HepG2 (cell line): ENCODE data around the gene SUPV3L1. TPM values are rescaled to one million over a fixed set of nuclear protein-coding genes. Genes with fewer than 3 reads are reported as not detected.

ENCODE experiments used
- ASH2L ChIP-seq: fragments of 300-600, 200-600 bp; sonication (generic); IDR thresholded peaks from 2 replicates; pipeline ENCODE4 v1.7.0; 2017; ENCODE audit warnings: low read depth, mild to moderate bottlenecking, moderate library complexity, mixed read lengths, low read length; ENCODE audit not compliant: insufficient read length
- ATF7-NPFF ChIP-seq: sonication (generic); formaldehyde crosslinking; IDR thresholded peaks from 2 replicates; pipeline ENCODE4 v1.8.1; 2023; ENCODE audit warnings: mild to moderate bottlenecking, low read depth, missing genetic modification reagents, moderate library complexity
- CCDC6 ChIP-seq: sonication (generic); formaldehyde crosslinking; IDR thresholded peaks from 2 replicates; pipeline ENCODE4 v1.8.1; 2022; ENCODE audit warnings: mild to moderate bottlenecking, missing genetic modification reagents, moderate library complexity
- CHCHD3 ChIP-seq: sonication (generic); formaldehyde crosslinking; IDR thresholded peaks from 2 replicates; pipeline ENCODE4 v1.8.0; 2022; ENCODE audit warnings: mild to moderate bottlenecking, missing genetic modification reagents, moderate library complexity
- CSRNP1 ChIP-seq: sonication (generic); formaldehyde crosslinking; IDR thresholded peaks from 2 replicates; pipeline ENCODE4 v1.8.1; 2023; ENCODE audit warnings: mild to moderate bottlenecking, missing genetic modification reagents
- GTF2F1 ChIP-seq: fragments of 150-350 bp; IDR thresholded peaks from 2 replicates; pipeline ENCODE4 v1.6.1; 2014; ENCODE audit warnings: low read length
- ISL2 ChIP-seq: sonication (generic); formaldehyde crosslinking; IDR thresholded peaks from 2 replicates; pipeline ENCODE4 v1.5.0; 2020; ENCODE audit warnings: missing genetic modification reagents
- KAT2B ChIP-seq: fragments of 150-350 bp; IDR thresholded peaks from 2 replicates; pipeline ENCODE4 v1.6.1; 2014; ENCODE audit warnings: low read depth, low read length, borderline replicate concordance
- KMT2A ChIP-seq: sonication (generic); formaldehyde crosslinking; IDR thresholded peaks from 2 replicates; pipeline ENCODE4 v1.4.0; 2020; ENCODE audit warnings: missing genetic modification reagents
- MIER2 ChIP-seq: IDR thresholded peaks from 2 replicates; pipeline ENCODE4 v1.6.1; 2016; ENCODE audit warnings: missing biosample characterization, missing genetic modification reagents
- MTA3 ChIP-seq: sonication (generic); formaldehyde crosslinking; IDR thresholded peaks from 2 replicates; pipeline ENCODE4 v1.4.0; 2020; ENCODE audit warnings: missing genetic modification reagents
- NPAS2 ChIP-seq: sonication (generic); formaldehyde crosslinking; IDR thresholded peaks from 2 replicates; pipeline ENCODE4 v1.8.0; 2022; ENCODE audit warnings: mild to moderate bottlenecking, missing genetic modification reagents, borderline replicate concordance
- POLR2AphosphoS2 ChIP-seq: IDR thresholded peaks from 2 replicates; pipeline ENCODE4 v1.6.1; 2011; ENCODE audit warnings: low read depth, low read length, improper control_type of control experiment
- RFX3 ChIP-seq: IDR thresholded peaks from 2 replicates; pipeline ENCODE4 v1.6.1; 2016; ENCODE audit warnings: missing biosample characterization, missing genetic modification reagents
- SMYD3 ChIP-seq: sonication (generic); formaldehyde crosslinking; IDR thresholded peaks from 2 replicates; pipeline ENCODE4 v1.8.1; 2023; ENCODE audit warnings: mild to moderate bottlenecking, missing genetic modification reagents
- TGIF2 ChIP-seq: IDR thresholded peaks from 2 replicates; pipeline ENCODE4 v1.6.1; 2016; ENCODE audit warnings: control low read depth, missing compliant biosample characterization
- THRA ChIP-seq: sonication (generic); formaldehyde crosslinking; IDR thresholded peaks from 2 replicates; pipeline ENCODE4 v1.4.0; 2020; ENCODE audit warnings: missing genetic modification reagents, borderline replicate concordance
- TRIM22 ChIP-seq: fragments of 450-650 bp; IDR thresholded peaks from 2 replicates; pipeline ENCODE4 v1.6.1; 2017
- ZFAT ChIP-seq: sonication (generic); formaldehyde crosslinking; conservative IDR thresholded peaks from 2 replicates; pipeline ENCODE4 v1.8.1; 2023; ENCODE audit warnings: missing genetic modification reagents, inconsistent platforms
- ZNF17 ChIP-seq: sonication (generic); formaldehyde crosslinking; IDR thresholded peaks from 2 replicates; pipeline ENCODE4 v1.5.0; 2020; ENCODE audit warnings: mild to moderate bottlenecking, missing genetic modification reagents
- ZNF563 ChIP-seq: sonication (generic); formaldehyde crosslinking; IDR thresholded peaks from 2 replicates; pipeline ENCODE4 v1.8.0; 2022; ENCODE audit warnings: mild to moderate bottlenecking, moderate library complexity, missing genetic modification reagents
- ZNF629 ChIP-seq: sonication (generic); formaldehyde crosslinking; conservative IDR thresholded peaks from 2 replicates; pipeline ENCODE4 v1.5.0; 2020; ENCODE audit warnings: missing genetic modification reagents
- polyA plus RNA-seq, 8 experiments: library from polyadenylated mRNA; depleted of rRNA in 3 of 8; stranded (reverse) in 7 of 8; unstranded in 1 of 8; fragments of >200 nt; fragmentation: Illumina TruSeq in 4 of 8; extraction: Trizol in 4 of 8; gene quantifications; 2 replicates each; pipeline versions ENCODE4 v1.2.1 to v1.2.3, GENCODE V29; 2011 to 2016; ENCODE audit warnings: low read depth in 4 of 8, missing spikeins in 1 of 8, mixed read lengths in 1 of 8; ENCODE audit not compliant: insufficient read depth in 1 of 8
- total RNA-seq, 5 experiments: library from RNA; depleted of rRNA; stranded (reverse); fragments of >200 nt; fragmentation: Illumina TruSeq; extraction: Trizol; gene quantifications; 2 replicates each; pipeline ENCODE4 v1.2.3, GENCODE V29; 2016; ENCODE audit warnings: low read depth in 1 of 5
- TF ChIP-seq, protein P1 (sequence below): sonication (generic); formaldehyde crosslinking; IDR thresholded peaks from 2 replicates; pipeline ENCODE4 v1.9.0; 2021; ENCODE audit warnings: missing genetic modification reagents, borderline replicate concordance
- TF ChIP-seq, protein P2 (sequence below): IDR thresholded peaks from 2 replicates; pipeline ENCODE4 v1.6.1; 2016; ENCODE audit warnings: mild to moderate bottlenecking, missing biosample characterization, missing genetic modification reagents

The SUPV3L1 gene
- total and polyA plus RNA-seq, 2 of the 13 experiments (the other 11 are each of a cell fraction or from before 2014, with no cell fraction given), result 28.8 to 45.7 TPM

DNA sequence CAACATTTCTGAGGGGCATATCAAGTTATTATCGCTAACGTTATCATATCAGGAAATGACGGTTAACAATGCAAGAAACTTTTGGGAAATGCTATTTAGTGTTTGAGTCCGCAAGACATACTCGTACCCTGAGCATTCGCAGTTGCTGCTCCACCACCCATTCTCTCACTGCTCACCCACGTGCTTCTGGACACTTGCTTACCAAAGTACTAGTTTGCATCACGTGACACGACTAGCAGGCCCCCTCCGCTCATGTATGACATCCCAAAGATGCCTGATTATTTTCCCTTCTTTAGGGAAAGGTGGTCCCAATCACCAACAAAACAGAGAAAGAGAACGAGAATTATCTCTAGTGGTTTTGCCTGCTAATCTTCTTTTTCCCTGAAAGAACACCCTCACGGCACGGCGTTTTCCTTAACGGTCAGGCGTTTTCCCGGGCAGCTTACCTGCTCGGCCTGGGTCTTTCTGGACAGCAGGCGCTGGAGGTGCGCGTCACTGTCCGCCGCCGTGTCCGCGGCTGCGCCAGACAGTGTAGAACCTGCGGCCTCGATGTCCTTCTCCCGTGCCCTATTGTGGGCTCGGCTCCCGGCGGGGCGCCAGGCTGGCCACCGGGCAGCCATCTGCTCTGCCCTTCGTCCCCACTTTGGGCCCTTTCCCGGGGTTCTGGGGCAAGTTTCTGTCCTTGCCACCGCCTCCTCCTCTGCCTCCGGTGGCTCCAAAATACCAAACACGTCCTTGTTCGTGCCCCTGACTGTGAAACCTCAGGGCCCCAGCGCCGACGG, at the start of gene SUPV3L1 (continued):
- TF ChIP-seq POLR2AphosphoS2, result no peak; the same call in 1 of the 2 replicates
- TF ChIP-seq ZNF629, result no peak
- peak; percentile 95 for TF ChIP-seq KMT2A (CRISPR knock-in tag)
- TF ChIP-seq TRIM22, result no peak
- TF ChIP-seq ZFAT (CRISPR knock-in tag), result no peak
- TF ChIP-seq, protein P1, sequence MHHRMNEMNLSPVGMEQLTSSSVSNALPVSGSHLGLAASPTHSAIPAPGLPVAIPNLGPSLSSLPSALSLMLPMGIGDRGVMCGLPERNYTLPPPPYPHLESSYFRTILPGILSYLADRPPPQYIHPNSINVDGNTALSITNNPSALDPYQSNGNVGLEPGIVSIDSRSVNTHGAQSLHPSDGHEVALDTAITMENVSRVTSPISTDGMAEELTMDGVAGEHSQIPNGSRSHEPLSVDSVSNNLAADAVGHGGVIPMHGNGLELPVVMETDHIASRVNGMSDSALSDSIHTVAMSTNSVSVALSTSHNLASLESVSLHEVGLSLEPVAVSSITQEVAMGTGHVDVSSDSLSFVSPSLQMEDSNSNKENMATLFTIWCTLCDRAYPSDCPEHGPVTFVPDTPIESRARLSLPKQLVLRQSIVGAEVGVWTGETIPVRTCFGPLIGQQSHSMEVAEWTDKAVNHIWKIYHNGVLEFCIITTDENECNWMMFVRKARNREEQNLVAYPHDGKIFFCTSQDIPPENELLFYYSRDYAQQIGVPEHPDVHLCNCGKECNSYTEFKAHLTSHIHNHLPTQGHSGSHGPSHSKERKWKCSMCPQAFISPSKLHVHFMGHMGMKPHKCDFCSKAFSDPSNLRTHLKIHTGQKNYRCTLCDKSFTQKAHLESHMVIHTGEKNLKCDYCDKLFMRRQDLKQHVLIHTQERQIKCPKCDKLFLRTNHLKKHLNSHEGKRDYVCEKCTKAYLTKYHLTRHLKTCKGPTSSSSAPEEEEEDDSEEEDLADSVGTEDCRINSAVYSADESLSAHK (CRISPR knock-in tag), result no peak
- TF ChIP-seq ZNF563 (CRISPR knock-in tag), result no peak
- no peak for TF ChIP-seq NPAS2 (CRISPR knock-in tag)
- no peak for TF ChIP-seq CCDC6
- TF ChIP-seq, protein P2, sequence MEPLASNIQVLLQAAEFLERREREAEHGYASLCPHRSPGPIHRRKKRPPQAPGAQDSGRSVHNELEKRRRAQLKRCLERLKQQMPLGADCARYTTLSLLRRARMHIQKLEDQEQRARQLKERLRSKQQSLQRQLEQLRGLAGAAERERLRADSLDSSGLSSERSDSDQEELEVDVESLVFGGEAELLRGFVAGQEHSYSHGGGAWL (CRISPR knock-in tag), result peak; percentile 76
- no peak for TF ChIP-seq ZNF17
- no peak for TF ChIP-seq THRA (CRISPR knock-in tag)
- TF ChIP-seq ISL2, result peak; percentile 40; the same call in 1 of the 2 replicates
- no peak; the same call in 1 of the 2 replicates for TF ChIP-seq SMYD3 (CRISPR knock-in tag)
- TF ChIP-seq CSRNP1 (CRISPR knock-in tag), result no peak
- peak; percentile 97 for TF ChIP-seq ASH2L
- TF ChIP-seq MIER2 (CRISPR knock-in tag), result no peak
- no peak for TF ChIP-seq RFX3
- no peak for TF ChIP-seq MTA3 (CRISPR knock-in tag)
- peak; percentile 94 for TF ChIP-seq TGIF2 (CRISPR knock-in tag)
- no peak for TF ChIP-seq CHCHD3
- TF ChIP-seq GTF2F1, result peak; percentile 86; the same call in 1 of the 2 replicates
- 0 out of 2 replicates have a peak, but pooled peaks have one; percentile 3 for TF ChIP-seq KAT2B
- TF ChIP-seq ATF7-NPFF (CRISPR knock-in tag), result no peak
